Neural cell (in vitro differentiated cells): ENCODE measurements around the gene SLC41A3.

Experiments used
- EP300 ChIP-seq: fragments of 450-650 bp; conservative IDR thresholded peaks from 2 replicates; pipeline ENCODE4 v1.6.1; 2014; ENCODE audit warnings: antibody characterized with exemption, mild to moderate bottlenecking, moderate library complexity; ENCODE audit not compliant: poor library complexity, severe bottlenecking
- EZH2 ChIP-seq: fragments of 200-600, 300-800 bp; shearing (Covaris generic), sonication (generic); IDR thresholded peaks from 2 replicates; pipeline ENCODE4 v1.6.1; 2014; ENCODE audit warnings: antibody characterized with exemption, low read length, borderline replicate concordance, mild to moderate bottlenecking; ENCODE audit not compliant: insufficient read depth, poor library complexity, severe bottlenecking
- MXI1 ChIP-seq: fragments of 450-650 bp; conservative IDR thresholded peaks from 2 replicates; pipeline ENCODE4 v1.6.1; 2014; ENCODE audit warnings: antibody characterized with exemption, mild to moderate bottlenecking; ENCODE audit not compliant: poor library complexity, severe bottlenecking
- POLR2AphosphoS5 ChIP-seq: IDR thresholded peaks from 2 replicates; pipeline ENCODE4 v1.6.1; 2012
- RAD21 ChIP-seq: fragments of 450-650 bp; conservative IDR thresholded peaks from 2 replicates; pipeline ENCODE4 v1.6.1; 2014; ENCODE audit warnings: antibody characterized with exemption, mild to moderate bottlenecking, moderate library complexity
- SMC3 ChIP-seq: fragments of 450-650 bp; conservative IDR thresholded peaks from 2 replicates; pipeline ENCODE4 v1.6.1; 2014; ENCODE audit warnings: antibody characterized with exemption, mild to moderate bottlenecking, moderate library complexity; ENCODE audit not compliant: poor library complexity
- TAF1 ChIP-seq: IDR thresholded peaks from 2 replicates; pipeline ENCODE4 v1.6.1; 2012; ENCODE audit warnings: low read depth
- TF ChIP-seq, protein P1 (sequence below): fragments of 450-650 bp; IDR thresholded peaks from 2 replicates; pipeline ENCODE4 v1.5.1; 2014; ENCODE audit warnings: antibody characterized with exemption, mild to moderate bottlenecking, moderate library complexity; ENCODE audit not compliant: poor library complexity, severe bottlenecking
- TF ChIP-seq, protein P2 (sequence below): IDR thresholded peaks from 2 replicates; pipeline ENCODE4 v1.6.1; 2012; ENCODE audit warnings: borderline replicate concordance

DNA sequence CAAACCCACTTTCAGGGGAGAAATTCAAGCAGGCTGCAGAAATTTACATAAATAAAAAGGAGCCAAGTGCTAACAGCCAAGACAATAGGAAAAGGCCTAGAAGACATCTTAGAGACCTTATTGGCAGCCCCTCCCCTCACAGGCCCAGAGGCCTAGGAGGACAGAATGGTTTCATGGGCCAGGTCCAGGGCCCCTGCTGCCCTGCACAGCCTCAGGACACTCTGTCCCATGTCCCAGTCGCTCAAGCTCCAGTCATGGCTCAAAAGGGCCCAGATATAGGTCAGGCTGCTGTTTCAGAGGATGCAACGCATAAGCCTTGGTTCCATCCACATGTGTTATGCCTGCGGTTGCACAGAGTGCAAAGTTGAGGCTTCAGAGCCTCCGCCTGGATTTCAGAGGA lies 55.8 kb downstream of the SLC41A3 start:
- TF ChIP-seq, protein P1, sequence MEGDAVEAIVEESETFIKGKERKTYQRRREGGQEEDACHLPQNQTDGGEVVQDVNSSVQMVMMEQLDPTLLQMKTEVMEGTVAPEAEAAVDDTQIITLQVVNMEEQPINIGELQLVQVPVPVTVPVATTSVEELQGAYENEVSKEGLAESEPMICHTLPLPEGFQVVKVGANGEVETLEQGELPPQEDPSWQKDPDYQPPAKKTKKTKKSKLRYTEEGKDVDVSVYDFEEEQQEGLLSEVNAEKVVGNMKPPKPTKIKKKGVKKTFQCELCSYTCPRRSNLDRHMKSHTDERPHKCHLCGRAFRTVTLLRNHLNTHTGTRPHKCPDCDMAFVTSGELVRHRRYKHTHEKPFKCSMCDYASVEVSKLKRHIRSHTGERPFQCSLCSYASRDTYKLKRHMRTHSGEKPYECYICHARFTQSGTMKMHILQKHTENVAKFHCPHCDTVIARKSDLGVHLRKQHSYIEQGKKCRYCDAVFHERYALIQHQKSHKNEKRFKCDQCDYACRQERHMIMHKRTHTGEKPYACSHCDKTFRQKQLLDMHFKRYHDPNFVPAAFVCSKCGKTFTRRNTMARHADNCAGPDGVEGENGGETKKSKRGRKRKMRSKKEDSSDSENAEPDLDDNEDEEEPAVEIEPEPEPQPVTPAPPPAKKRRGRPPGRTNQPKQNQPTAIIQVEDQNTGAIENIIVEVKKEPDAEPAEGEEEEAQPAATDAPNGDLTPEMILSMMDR = no peak
- no peak for TF ChIP-seq SMC3
- no peak for TF ChIP-seq EP300
- no peak for TF ChIP-seq RAD21
- TF ChIP-seq TAF1 = no peak
- no peak for TF ChIP-seq POLR2AphosphoS5
- TF ChIP-seq, protein P2, sequence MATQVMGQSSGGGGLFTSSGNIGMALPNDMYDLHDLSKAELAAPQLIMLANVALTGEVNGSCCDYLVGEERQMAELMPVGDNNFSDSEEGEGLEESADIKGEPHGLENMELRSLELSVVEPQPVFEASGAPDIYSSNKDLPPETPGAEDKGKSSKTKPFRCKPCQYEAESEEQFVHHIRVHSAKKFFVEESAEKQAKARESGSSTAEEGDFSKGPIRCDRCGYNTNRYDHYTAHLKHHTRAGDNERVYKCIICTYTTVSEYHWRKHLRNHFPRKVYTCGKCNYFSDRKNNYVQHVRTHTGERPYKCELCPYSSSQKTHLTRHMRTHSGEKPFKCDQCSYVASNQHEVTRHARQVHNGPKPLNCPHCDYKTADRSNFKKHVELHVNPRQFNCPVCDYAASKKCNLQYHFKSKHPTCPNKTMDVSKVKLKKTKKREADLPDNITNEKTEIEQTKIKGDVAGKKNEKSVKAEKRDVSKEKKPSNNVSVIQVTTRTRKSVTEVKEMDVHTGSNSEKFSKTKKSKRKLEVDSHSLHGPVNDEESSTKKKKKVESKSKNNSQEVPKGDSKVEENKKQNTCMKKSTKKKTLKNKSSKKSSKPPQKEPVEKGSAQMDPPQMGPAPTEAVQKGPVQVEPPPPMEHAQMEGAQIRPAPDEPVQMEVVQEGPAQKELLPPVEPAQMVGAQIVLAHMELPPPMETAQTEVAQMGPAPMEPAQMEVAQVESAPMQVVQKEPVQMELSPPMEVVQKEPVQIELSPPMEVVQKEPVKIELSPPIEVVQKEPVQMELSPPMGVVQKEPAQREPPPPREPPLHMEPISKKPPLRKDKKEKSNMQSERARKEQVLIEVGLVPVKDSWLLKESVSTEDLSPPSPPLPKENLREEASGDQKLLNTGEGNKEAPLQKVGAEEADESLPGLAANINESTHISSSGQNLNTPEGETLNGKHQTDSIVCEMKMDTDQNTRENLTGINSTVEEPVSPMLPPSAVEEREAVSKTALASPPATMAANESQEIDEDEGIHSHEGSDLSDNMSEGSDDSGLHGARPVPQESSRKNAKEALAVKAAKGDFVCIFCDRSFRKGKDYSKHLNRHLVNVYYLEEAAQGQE = no peak
- no peak for TF ChIP-seq EZH2
- TF ChIP-seq MXI1 = no peak
